ACC112 (cell line): ENCODE data around the gene ECD.

Source experiments
- H2AFZ ChIP-seq: fragments of 200-600 bp; sonication (generic); one replicate; pipeline ENCODE4 v1.6.0; 2017; ENCODE audit warnings: antibody characterized with exemption, low read length; ENCODE audit not compliant: unreplicated experiment
- H3K27ac ChIP-seq: fragments of 200-600 bp; sonication (generic); 2 replicates; pipeline ENCODE4 v1.5.1; 2014; ENCODE audit warnings: low read depth, mild to moderate bottlenecking, antibody characterized with exemption, low read length, moderate library complexity
- H3K27me3 ChIP-seq: fragments of 200-600 bp; sonication (generic); 2 replicates; pipeline ENCODE4 v1.6.1; 2014; ENCODE audit warnings: mild to moderate bottlenecking, antibody characterized with exemption, low read length, moderate library complexity, mixed read lengths; ENCODE audit not compliant: insufficient read depth
- H3K36me3 ChIP-seq: fragments of 200-600 bp; sonication (generic); 2 replicates; pipeline ENCODE4 v1.6.1; 2016; ENCODE audit warnings: mild to moderate bottlenecking, antibody characterized with exemption, low read length, moderate library complexity, mixed read lengths; ENCODE audit not compliant: insufficient read depth
- H3K4me1 ChIP-seq: fragments of 200-600 bp; sonication (generic); one replicate; pipeline ENCODE4 v1.6.1; 2016; ENCODE audit warnings: low read length, mixed read lengths; ENCODE audit not compliant: insufficient read depth, unreplicated experiment, control insufficient read depth
- H3K4me3 ChIP-seq: fragments of 200-600 bp; sonication (generic); 2 replicates; pipeline ENCODE4 v1.5.1; 2014; ENCODE audit warnings: mild to moderate bottlenecking, low read depth, low read length
- H3K79me2 ChIP-seq: fragments of 200-600 bp; sonication (generic); one replicate; pipeline ENCODE4 v1.6.0; 2016; ENCODE audit warnings: low read length; ENCODE audit not compliant: control insufficient read depth, unreplicated experiment, insufficient read depth

Gene ECD

GRCh38 chr10:73099141-73099540, 68.7 kb downstream of the ECD start:
- H3K4me1 ChIP-seq: peaks cover 7% of the 10 kb centered on the region
- H3K79me2 ChIP-seq: peaks cover 24% of the 10 kb centered on the region
- no peak overlapping the region for H3K27ac ChIP-seq
- no peak overlapping the region for H2AFZ ChIP-seq
- H3K27me3 ChIP-seq: no peaks in the 10 kb centered on the region
- H3K4me3 ChIP-seq: no peak overlapping the region
- H3K36me3 ChIP-seq: no peaks in the 10 kb centered on the region

DNA sequence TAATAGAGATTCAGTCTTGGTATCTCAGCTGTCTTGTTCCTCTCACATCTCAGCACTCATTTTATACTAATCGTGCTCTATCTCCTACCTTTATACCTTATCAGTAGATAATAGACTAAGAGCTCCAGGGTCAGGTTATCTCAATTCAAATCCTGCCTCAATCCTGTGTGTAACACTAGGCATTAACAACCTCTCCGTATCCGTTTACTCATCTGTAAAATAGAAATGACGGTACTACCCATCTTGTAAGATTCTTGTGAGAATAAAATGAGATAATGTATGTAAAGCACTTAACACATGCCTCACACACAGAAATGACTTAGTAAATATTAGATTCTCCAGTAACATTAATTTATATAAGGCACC, 70.5 kb downstream of the ECD start:
- H2AFZ ChIP-seq: peak overlapping the region; percentile 82
- H3K36me3 ChIP-seq: no peaks in the 10 kb centered on the region
- peak overlapping the region; percentile 85 for H3K27ac ChIP-seq

DNA sequence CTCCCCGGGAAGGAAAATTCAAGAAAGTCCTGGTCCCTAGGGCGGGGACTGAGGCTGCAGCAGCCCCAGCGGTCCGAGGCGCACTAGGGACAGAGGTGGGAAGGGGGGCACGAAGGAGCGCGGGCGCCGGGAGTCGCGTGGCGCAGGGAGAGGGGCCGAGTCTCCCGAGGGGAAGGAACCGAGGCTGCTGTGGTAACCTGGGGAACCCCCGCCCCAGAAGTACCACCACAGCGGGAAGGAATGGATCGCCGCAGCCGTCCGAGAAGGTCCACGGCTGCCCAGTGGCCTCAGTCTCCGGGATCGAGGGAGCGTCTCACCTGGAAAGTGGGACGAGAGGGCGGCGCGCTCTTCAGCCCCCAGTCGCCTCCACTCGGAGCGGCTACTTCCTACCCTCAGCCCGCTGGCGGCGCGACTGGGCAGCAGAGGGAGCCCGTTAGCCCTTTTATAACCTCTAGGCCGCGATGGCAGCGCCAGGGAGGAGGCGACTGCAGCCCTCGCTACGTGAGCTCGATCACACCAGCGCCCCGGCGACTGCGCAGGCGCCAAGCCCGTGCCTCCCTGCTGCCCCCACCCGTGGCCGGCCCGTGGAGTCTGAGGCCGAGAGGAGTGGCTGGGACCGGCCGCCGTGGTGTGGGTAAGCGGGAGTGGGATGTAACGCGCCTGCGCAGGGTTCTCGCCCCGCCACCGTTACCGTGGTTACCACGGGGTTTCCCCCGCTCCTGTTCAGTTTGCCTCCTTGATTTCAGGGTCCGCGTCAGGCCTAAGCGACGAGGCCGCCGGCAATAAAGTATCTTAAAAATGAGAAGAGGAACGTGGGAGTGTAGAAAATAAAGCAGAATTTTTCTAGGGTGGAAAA, 71.1 kb downstream of the ECD start, which contains the start of gene P4HA1:
Gene P4HA1, minus strand, starts transcription at position 418 of the 856 bp plus-strand sequence. CDS start 21,983 bp downstream, outside the sequence.
- Histone ChIP-seq H3K27ac (peak within 1 kb of the TSS; percentile 85), H2AFZ (peak within 1 kb of the TSS; percentile 82)

More for the DNA sequence above, 70.5 kb downstream of the ECD start:
- Histone ChIP-seq H3K4me3 (peak overlapping the region; percentile 94), H3K79me2 (peaks cover 38% of the 10 kb centered on the region), H3K27me3 (no peaks in the 10 kb centered on the region), H3K4me1 (peaks cover 16% of the 10 kb centered on the region)

GRCh38 chr10:73096041-73096448, 71.8 kb downstream of the ECD start:
- Histone ChIP-seq H2AFZ (peak overlapping the region; percentile 2), H3K4me1 (peaks cover 16% of the 10 kb centered on the region), H3K36me3 (no peaks in the 10 kb centered on the region), H3K27ac (peak overlapping the region; percentile 85), H3K4me3 (peak overlapping the region; percentile 94), H3K79me2 (peaks cover 49% of the 10 kb centered on the region), H3K27me3 (no peaks in the 10 kb centered on the region)

More for the DNA sequence above, 71.1 kb downstream of the ECD start, which contains the start of gene P4HA1:
- no peaks in the 10 kb centered on the region for H3K27me3 ChIP-seq
- peak within 1 kb of the TSS; percentile 94 for H3K4me3 ChIP-seq
- H3K4me1 ChIP-seq: peaks cover 16% of the 10 kb centered on the region
- peaks cover 43% of the 10 kb centered on the region for H3K79me2 ChIP-seq
- no peaks in the 10 kb centered on the region for H3K36me3 ChIP-seq

GRCh38 chr10:73095481-73096021, 72.3 kb downstream of the ECD start:
- Histone ChIP-seq H3K4me3 (peak overlapping the region; percentile 94), H3K4me1 (peaks cover 16% of the 10 kb centered on the region), H2AFZ (no peak overlapping the region), H3K27ac (peak overlapping the region; percentile 85), H3K36me3 (no peaks in the 10 kb centered on the region), H3K79me2 (peaks cover 53% of the 10 kb centered on the region), H3K27me3 (no peaks in the 10 kb centered on the region)

DNA sequence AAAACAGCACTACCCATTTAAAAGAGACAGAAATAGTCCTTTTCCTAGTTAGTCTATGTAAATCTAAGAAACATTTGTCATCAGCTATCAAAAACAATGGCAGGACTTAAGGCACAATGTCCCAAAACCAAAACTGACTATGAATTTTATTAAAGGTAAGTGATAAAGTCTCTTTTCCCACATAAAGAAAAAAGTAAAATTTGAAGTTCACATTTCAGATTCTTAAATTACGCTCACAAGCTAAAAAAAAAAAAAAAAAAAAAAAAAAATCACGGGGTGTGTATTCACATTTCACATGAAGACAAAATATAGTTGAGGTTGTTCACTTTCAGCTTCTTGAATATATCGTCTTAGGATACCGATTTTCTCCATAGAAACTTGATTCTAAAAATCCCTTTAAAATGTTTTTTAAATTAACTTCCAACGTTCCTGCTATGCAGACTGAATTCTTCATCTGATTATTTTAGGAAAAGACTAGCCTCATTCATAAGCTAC, 72.8 kb downstream of the ECD start:
- Histone ChIP-seq H3K36me3 (no peaks in the 10 kb centered on the region), H2AFZ (no peak overlapping the region), H3K79me2 (peaks cover 58% of the 10 kb centered on the region), H3K4me1 (peaks cover 16% of the 10 kb centered on the region), H3K27ac (peak overlapping the region; percentile 85), H3K27me3 (no peaks in the 10 kb centered on the region), H3K4me3 (peak overlapping the region; percentile 94)

DNA sequence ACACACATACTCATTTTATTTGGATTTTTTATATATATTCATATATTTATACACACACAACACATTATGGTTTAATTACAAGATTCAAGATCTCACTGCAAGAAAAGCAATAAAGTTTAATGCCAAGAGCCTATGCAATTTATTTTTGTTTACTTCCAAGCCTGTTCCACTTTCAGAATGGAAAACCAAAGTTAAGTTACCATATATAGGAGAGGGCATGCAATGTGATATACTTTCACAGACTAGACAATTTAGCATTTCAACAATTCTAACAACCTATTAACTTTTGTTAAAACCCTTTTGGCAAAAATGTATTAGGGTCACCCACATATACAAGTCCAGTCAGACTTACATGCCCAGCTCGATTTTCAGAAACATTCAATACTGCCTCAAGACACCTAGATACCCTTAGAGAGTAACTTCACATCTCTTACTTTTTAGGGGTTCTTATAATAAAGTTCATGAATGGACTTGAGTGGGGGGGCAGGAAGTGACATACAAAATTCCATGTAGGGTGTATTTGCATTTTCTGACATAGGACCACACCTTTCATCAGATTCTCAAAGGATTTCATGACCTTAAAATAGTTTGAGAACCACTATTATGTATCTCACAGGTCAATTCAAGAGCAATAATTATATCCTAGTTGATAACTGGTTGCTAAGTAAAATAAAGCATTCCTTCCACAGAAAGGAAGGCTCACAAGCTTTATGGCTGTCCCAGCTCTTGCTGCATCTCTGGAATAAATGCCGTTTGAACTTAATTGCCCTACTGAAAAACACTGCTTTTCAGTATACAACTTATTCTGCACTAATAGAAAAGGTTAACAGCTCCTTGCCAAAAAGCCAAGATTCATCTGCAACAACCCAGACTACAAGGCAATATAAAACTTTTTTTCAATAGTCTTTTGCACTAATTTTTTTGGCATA, 73.6 kb downstream of the ECD start:
- H3K36me3 ChIP-seq: no peaks in the 10 kb centered on the region
- H3K27ac ChIP-seq: peak overlapping the region; percentile 85
- H3K4me3 ChIP-seq: peak overlapping the region; percentile 94
- peaks cover 66% of the 10 kb centered on the region for H3K79me2 ChIP-seq
- H2AFZ ChIP-seq: no peak overlapping the region
- peaks cover 17% of the 10 kb centered on the region for H3K4me1 ChIP-seq
- H3K27me3 ChIP-seq: no peaks in the 10 kb centered on the region

DNA sequence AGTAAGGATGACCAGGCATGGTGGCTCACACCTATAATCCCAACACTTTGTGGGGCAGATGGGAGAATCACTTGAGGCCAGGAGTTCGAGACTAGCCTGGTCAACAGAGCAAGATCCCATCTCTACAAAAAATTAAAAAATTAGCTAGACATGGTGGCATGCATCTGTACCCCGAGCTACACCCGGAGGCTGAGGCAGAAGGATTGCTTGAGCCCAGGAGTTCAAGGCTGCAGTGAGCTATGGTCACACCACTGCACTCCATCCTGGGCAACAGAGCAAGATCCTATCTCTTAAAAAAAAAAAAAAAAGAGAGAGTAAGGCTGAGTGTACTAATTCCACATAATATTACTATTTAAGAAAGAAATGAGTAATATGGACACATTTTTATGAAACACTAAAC, 75.0 kb downstream of the ECD start:
- no peaks in the 10 kb centered on the region for H3K36me3 ChIP-seq
- H3K27me3 ChIP-seq: no peaks in the 10 kb centered on the region
- peak overlapping the region; percentile 49; the same call in 1 of the 2 replicates for H3K4me3 ChIP-seq
- H3K79me2 ChIP-seq: peaks cover 80% of the 10 kb centered on the region
- H3K27ac ChIP-seq: no peak overlapping the region
- H3K4me1 ChIP-seq: peaks cover 31% of the 10 kb centered on the region
- H2AFZ ChIP-seq: no peak overlapping the region

GRCh38 chr10:73088304-73088703, 79.5 kb downstream of the ECD start:
- H3K36me3 ChIP-seq: no peaks in the 10 kb centered on the region
- H3K27me3 ChIP-seq: no peaks in the 10 kb centered on the region
- no peak overlapping the region for H3K4me3 ChIP-seq
- peaks cover 88% of the 10 kb centered on the region for H3K79me2 ChIP-seq
- H3K4me1 ChIP-seq: peaks cover 34% of the 10 kb centered on the region
- no peak overlapping the region for H2AFZ ChIP-seq
- H3K27ac ChIP-seq: 0 out of 2 replicates have a peak overlapping the region, but pooled peaks have one; percentile 6

DNA sequence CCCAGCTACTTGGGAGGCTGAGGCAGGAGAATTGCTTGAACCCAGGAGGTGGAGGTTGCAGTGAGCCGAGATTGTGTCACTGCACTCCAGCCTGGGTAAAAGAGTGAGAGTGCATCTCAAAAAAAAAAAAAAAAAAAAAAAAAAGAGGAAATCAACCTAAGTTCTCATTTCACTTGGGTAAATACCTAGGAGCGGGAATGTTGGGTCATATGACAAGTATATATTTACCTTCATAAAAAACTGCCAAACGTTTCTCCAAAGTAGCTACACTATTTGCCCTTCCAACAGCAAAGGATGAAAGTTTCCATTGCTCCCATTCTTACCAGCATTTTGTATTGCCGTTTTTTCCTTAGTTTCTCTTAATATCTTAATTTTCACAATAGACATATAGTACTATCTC, 81.0 kb downstream of the ECD start:
- H3K4me1 ChIP-seq: peaks cover 30% of the 10 kb centered on the region
- H3K4me3 ChIP-seq: no peak overlapping the region
- no peak overlapping the region for H2AFZ ChIP-seq
- H3K36me3 ChIP-seq: no peaks in the 10 kb centered on the region
- H3K79me2 ChIP-seq: peaks cover 91% of the 10 kb centered on the region
- H3K27ac ChIP-seq: no peak overlapping the region
- H3K27me3 ChIP-seq: no peaks in the 10 kb centered on the region
